WERI-Rb-1 (cell line): ENCODE data around the gene SNAP25.

Experiments used
- DNase-seq: peaks from one replicate; pipeline ENCODE4 v3.0.0-alpha.2; 2020
- H3K27ac ChIP-seq: fragments of 250-450 bp; sonication (Bioruptor Pico); 2 replicates; pipeline ENCODE4 v1.5.1; 2020; ENCODE audit warnings: mild to moderate bottlenecking, moderate library complexity
- H3K27me3 ChIP-seq: fragments of 250-450 bp; sonication (Bioruptor Pico); 2 replicates; pipeline ENCODE4 v1.5.1; 2021; ENCODE audit warnings: mild to moderate bottlenecking, low read depth, moderate library complexity; ENCODE audit not compliant: insufficient read depth, severe bottlenecking
- H3K36me3 ChIP-seq: fragments of 250-450 bp; sonication (Bioruptor Pico); 2 replicates; pipeline ENCODE4 v1.5.1; 2020; ENCODE audit warnings: mild to moderate bottlenecking, moderate library complexity
- H3K4me3 ChIP-seq: 2 replicates; pipeline ENCODE4 v1.5.1; 2011; ENCODE audit warnings: low read depth, mild to moderate bottlenecking, control low read depth, low read length
- H3K9me3 ChIP-seq: fragments of 250-450 bp; sonication (Bioruptor Pico); 2 replicates; pipeline ENCODE4 v1.5.1; 2021; ENCODE audit warnings: mild to moderate bottlenecking, moderate library complexity; ENCODE audit not compliant: severe bottlenecking
- TF ChIP-seq, protein P1 (sequence below): IDR thresholded peaks from 2 replicates; pipeline ENCODE4 v1.5.1; 2011; ENCODE audit warnings: low read depth, mild to moderate bottlenecking, control low read depth, inconsistent platforms, low read length

Gene SNAP25

DNA sequence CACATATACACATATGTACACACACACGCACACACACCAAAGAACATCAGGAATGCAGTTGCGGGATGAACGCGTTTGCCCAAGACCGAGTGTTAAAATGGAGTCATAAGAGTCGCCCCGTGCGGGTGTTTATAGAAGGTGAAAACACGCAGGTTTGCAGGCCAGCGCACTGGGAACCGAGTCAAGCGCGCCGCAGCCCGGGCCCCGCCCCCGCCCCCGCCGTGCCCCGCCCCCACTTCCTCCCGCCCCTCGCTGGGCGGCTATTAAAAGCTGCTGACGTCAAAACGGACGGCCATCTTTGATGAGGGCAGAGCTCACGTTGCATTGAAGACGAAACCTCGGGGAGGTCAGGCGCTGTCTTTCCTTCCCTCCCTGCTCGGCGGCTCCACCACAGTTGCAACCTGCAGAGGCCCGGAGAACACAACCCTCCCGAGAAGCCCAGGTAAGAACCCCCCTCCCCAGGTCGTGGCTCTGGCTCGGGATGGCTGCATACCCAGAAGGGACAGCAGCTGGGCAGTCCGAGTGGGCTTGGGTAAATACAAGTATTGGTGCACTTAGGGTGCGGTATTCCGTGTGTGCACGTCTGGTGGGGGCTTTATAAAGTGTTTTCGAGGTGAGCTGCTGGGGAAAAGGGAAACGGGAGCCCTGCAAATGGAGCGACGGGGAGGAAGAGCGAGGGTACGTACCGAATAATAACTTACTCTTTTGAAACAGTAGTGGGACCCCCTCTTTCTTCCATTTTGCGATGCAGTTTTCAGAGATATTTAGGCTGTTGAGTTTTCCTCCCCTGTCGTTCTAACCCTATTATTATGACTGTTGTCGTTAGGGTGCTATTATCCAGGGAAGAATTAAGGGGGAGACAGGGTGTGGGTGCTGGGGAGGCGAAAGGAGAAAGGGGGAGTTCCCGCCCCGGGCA lies at the start of gene SNAP25:
SNAP25 (plus strand) TSS at position 295 of the 916 bp plus-strand sequence. CDS start 56,662 bp downstream, outside the sequence.
- Histone ChIP-seq H3K27me3 (no peaks in the 10 kb centered on the region), H3K4me3 (peak within 1 kb of the TSS; percentile 92), H3K9me3 (no peaks in the 10 kb centered on the region), H3K36me3 (0 out of 2 replicates have a peak, but pooled peaks cover 3% of the 10 kb centered on the region), H3K27ac (peak within 1 kb of the TSS; percentile 81)
- TF ChIP-seq, protein P1, sequence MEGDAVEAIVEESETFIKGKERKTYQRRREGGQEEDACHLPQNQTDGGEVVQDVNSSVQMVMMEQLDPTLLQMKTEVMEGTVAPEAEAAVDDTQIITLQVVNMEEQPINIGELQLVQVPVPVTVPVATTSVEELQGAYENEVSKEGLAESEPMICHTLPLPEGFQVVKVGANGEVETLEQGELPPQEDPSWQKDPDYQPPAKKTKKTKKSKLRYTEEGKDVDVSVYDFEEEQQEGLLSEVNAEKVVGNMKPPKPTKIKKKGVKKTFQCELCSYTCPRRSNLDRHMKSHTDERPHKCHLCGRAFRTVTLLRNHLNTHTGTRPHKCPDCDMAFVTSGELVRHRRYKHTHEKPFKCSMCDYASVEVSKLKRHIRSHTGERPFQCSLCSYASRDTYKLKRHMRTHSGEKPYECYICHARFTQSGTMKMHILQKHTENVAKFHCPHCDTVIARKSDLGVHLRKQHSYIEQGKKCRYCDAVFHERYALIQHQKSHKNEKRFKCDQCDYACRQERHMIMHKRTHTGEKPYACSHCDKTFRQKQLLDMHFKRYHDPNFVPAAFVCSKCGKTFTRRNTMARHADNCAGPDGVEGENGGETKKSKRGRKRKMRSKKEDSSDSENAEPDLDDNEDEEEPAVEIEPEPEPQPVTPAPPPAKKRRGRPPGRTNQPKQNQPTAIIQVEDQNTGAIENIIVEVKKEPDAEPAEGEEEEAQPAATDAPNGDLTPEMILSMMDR = no peak
- DNase-seq = peak; percentile 93

DNA sequence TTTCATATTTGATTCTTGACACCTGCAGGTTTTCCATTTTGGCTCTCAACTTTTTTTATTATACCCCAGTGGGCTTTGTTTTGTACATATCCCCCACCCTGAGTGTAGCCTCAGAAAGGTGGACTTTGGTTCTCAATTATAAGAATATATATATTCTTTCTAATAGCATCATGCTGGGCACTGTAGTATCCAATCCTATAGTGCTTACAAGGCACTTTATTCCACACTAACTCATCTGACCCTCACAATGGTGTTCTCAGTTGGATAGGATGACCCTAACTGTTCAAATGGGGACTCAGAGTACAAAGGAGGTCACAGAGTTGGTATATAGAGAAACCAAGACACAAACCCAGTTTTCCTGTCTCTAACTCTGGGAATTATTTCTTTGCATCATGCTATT lies 48.9 kb upstream of the SNAP25 start:
- no peak overlapping the region for H3K4me3 ChIP-seq
- H3K36me3 ChIP-seq = no peaks in the 10 kb centered on the region
- DNase-seq = no peak
- H3K9me3 ChIP-seq = no peaks in the 10 kb centered on the region
- TF ChIP-seq, protein P1 = no peak
- no peaks in the 10 kb centered on the region for H3K27me3 ChIP-seq
- no peak overlapping the region for H3K27ac ChIP-seq

DNA sequence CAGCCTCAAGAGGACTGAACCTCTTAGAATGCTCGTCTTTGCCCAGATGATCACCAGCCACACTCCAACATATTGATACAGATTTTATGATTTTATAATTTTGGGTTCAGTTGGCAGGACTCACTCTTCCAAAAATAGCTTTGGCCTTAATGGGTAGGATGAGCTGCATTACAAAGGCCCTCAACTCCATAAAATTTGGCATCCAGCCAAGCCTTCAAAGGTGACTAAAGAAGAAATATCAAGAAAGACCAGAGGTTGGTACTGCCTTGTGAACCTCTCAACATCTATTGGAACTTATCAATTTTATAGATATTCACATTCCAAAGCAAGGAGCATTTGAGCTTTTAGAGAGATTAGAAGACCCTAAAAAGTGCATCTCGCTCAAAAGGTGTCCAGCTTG lies 48.4 kb upstream of the SNAP25 start:
- Histone ChIP-seq H3K9me3 (no peaks in the 10 kb centered on the region), H3K4me3 (no peak overlapping the region), H3K36me3 (no peaks in the 10 kb centered on the region), H3K27ac (no peak overlapping the region), H3K27me3 (no peaks in the 10 kb centered on the region)
- TF ChIP-seq, protein P1 = no peak
- DNase-seq = no peak

DNA sequence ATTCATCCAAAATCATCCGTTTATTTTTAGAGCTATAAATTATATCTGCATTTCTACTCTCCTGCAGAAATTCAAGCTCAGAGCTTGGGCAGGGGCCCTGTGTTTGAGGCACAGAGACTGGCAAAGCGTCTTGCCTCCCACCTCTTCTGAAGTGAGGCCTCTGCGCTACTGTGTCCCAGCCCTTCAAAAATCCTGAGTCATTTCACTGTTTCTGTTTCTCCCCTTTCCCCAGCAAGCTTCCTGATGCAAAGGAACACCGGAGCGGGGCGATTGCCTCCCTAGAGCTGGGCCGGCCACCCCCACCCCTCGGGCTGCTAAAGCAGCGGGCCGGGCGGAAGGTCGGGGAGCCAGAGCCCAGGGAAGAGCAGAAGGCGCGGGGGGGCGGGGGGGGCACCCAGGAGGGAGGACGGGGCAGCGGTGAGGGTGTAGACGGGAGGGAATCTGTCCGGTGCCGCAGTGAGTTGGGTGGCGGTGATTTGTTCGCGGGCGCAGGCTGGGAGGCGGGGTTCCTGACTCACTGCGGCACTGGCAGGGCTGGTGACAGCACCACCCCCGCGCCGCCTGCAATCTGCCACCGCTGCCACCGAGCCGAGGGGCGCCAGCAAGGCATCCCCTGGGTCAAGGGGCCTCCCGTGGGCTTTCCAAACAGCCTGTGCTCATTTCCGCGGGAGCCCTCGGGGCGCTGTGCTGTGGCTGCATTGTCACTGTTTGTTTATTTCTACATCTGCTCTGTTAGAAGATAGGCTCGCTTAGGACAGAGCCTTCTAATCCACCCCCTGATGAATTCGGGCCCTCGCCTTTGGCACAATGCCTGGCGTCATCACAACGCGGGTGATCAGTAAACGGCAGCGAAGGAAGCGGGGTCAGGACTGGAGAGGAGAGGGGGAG lies 46.5 kb upstream of the SNAP25 start:
- Histone ChIP-seq H3K27ac (no peak overlapping the region), H3K27me3 (no peaks in the 10 kb centered on the region), H3K36me3 (no peaks in the 10 kb centered on the region), H3K9me3 (no peaks in the 10 kb centered on the region), H3K4me3 (peak overlapping the region; percentile 70)
- peak; percentile 69 for DNase-seq
- TF ChIP-seq, protein P1 = 0 out of 2 replicates have a peak, but pooled peaks have one; percentile 1

DNA sequence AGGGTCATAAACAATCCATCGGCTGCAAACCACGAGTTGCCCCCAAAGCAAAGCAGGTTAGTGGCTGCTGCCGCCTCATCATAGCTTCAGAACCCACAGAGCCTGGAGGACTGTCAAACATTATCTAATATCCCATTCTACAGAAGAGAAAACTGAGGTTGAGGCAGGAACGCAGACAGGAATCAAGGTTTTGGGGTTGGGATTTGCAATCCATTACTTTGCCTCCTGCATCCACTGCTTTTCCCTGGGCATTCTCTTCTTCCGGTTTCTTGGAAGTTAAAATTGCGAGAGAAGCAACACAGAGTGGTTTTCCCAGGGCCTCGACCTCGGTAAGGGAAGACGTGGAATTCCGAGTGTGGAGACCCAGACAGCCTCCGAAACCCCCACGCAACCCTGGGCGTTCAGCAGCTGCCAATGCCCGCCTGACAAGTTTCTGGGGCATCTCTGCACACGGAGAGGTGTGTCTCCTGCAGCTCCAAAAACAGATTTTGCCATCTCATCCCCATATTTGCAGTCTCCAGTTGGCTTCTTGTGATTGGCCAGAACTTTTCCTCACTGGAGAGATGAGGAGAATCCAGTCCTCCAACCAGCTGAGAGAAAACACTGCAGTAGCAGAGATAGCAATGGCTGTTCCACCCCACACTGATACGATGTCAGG lies 45.5 kb upstream of the SNAP25 start:
- H3K4me3 ChIP-seq = peak overlapping the region; percentile 70
- H3K27me3 ChIP-seq = no peaks in the 10 kb centered on the region
- H3K36me3 ChIP-seq = no peaks in the 10 kb centered on the region
- no peak overlapping the region for H3K27ac ChIP-seq
- TF ChIP-seq, protein P1 = no peak
- DNase-seq = no peak
- H3K9me3 ChIP-seq = no peaks in the 10 kb centered on the region
